HFFc6 (cell line): ENCODE data around the gene SH3PXD2A. TPM values are rescaled to one million over a fixed set of nuclear protein-coding genes. Genes with fewer than 3 reads are reported as not detected.
A peak's percentile ranks its signal among the peaks of the same experiment; 100 is the strongest.

ENCODE experiments used
- DNase-seq: peaks from one replicate; pipeline ENCODE4 v3.0.0-alpha.2; 2018
- H3K27ac Mint-ChIP-seq: 2 replicates; pipeline ENCODE4 v1.8.0; 2020; ENCODE audit warnings: mild to moderate bottlenecking, mixed read lengths
- H3K27me3 Mint-ChIP-seq: 2 replicates; pipeline ENCODE4 v1.8.0; 2021; ENCODE audit warnings: mild to moderate bottlenecking, moderate library complexity, mixed read lengths; ENCODE audit not compliant: insufficient read depth
- H3K36me3 Mint-ChIP-seq: 2 replicates; pipeline ENCODE4 v1.8.0; 2021; ENCODE audit warnings: low read depth, mixed read lengths
- H3K4me1 Mint-ChIP-seq: 2 replicates; pipeline ENCODE4 v1.8.0; 2020; ENCODE audit warnings: low read depth, mixed read lengths
- H3K4me3 Mint-ChIP-seq: 2 replicates; pipeline ENCODE4 v1.8.0; 2020; ENCODE audit warnings: mild to moderate bottlenecking, moderate library complexity, mixed read lengths
- H3K9me3 Mint-ChIP-seq: 2 replicates; pipeline ENCODE4 v1.8.0; 2020; ENCODE audit warnings: mild to moderate bottlenecking, mixed read lengths
- CTCF ChIP-seq: fragments of 200-600 bp; sonication (generic); IDR thresholded peaks from 2 replicates; pipeline ENCODE4 v1.5.0; 2021; ENCODE audit warnings: antibody characterized with exemption, mild to moderate bottlenecking
- total RNA-seq, 6 experiments: library from RNA; stranded (reverse); fragmentation: NEBNext Ultra II Directional; extraction: Animal tissue kit (Norgen Biotek cat#: 25700); gene quantifications; 2 replicates in 1 of 6; 3 replicates in 5 of 6; pipeline ENCODE4 v1.2.3, GENCODE V29; 2021

The SH3PXD2A gene
- total RNA-seq, 6 experiments from 2014 or later, result 75.5 to 113 (median 81.1) TPM

- Mint-ChIP-seq H3K27ac (no peak overlapping the region), H3K4me1 (peaks cover 17% of the 10 kb centered on the region), H3K4me3 (no peak overlapping the region), H3K27me3 (peaks cover 47% of the 10 kb centered on the region), H3K9me3 (no peaks in the 10 kb centered on the region), H3K36me3 (no peaks in the 10 kb centered on the region)
- no peak for DNase-seq
- no peak for TF ChIP-seq CTCF
Measured at GRCh38 chr10:103573205-103573487, 282.2 kb downstream of the SH3PXD2A start.

- H3K4me3 Mint-ChIP-seq, result no peak overlapping the region
- H3K36me3 Mint-ChIP-seq, result no peaks in the 10 kb centered on the region
- H3K9me3 Mint-ChIP-seq, result no peaks in the 10 kb centered on the region
- no peak for TF ChIP-seq CTCF
- peaks cover 17% of the 10 kb centered on the region for H3K4me1 Mint-ChIP-seq
- H3K27ac Mint-ChIP-seq, result no peak overlapping the region
- peaks cover 48% of the 10 kb centered on the region for H3K27me3 Mint-ChIP-seq
- peak; percentile 33 for DNase-seq
Measured at GRCh38 chr10:103572347-103573204, 282.8 kb downstream of the SH3PXD2A start.

DNA sequence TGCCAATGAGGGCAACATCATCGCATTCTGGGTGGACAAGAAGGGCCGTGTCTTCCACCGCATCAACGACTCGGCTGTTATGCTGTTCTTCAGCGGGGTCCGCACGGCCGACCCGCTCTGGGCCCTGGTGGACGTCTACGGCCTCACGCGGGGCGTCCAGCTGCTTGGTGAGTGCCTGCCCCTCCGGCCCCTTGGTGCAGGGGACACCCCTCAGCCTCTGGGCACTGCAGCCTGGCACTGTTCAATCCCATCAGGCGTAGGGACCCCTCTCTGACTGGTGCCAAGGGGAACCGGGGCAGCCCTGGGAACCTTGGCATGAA, 283.8 kb downstream of the SH3PXD2A start:
- no peak overlapping the region for H3K4me3 Mint-ChIP-seq
- H3K27ac Mint-ChIP-seq, result no peak overlapping the region
- no peaks in the 10 kb centered on the region for H3K9me3 Mint-ChIP-seq
- H3K36me3 Mint-ChIP-seq, result no peaks in the 10 kb centered on the region
- no peak for TF ChIP-seq CTCF
- H3K27me3 Mint-ChIP-seq, result peaks cover 45% of the 10 kb centered on the region
- peaks cover 17% of the 10 kb centered on the region for H3K4me1 Mint-ChIP-seq
- DNase-seq, result no peak

DNA sequence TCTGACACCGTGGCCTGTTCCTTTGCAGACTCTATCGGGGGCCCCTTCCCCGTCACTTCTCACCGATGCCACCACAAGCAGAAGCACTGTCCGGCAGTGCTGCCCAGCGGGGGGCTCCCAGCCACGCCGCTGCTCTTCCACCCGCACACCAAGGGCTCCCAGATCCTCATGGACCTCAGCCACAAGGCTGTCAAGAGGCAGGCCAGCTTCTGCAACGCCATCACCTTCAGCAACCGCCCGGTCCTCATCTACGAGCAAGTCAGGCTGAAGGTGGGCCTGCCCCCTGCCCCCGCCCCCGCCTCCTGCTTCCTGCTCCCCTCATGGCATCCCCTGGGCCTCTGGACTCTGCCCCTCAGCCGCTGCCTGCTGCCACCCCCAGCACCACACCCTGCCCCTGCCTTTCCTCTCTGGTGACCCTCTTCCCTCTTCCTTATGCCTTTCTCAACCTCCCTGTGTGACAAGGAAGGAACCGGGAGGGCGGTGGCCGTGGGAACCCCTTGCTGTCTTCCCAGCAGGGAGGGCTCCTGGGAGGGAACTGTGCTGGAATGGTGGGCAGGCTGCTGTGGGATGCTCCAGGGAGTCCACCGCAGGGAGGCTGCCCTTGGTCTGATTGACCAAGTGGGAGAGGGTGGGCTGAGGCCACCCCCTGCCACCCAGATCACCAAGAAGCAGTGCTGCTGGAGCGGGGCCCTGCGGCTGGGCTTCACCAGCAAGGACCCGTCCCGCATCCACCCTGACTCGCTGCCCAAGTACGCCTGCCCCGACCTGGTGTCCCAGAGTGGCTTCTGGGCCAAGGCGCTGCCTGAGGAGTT, 284.3 kb downstream of the SH3PXD2A start:
- H3K36me3 Mint-ChIP-seq, result no peaks in the 10 kb centered on the region
- DNase-seq, result no peak
- H3K27ac Mint-ChIP-seq, result no peak overlapping the region
- H3K4me3 Mint-ChIP-seq, result no peak overlapping the region
- no peaks in the 10 kb centered on the region for H3K9me3 Mint-ChIP-seq
- H3K4me1 Mint-ChIP-seq, result peaks cover 17% of the 10 kb centered on the region
- peaks cover 46% of the 10 kb centered on the region for H3K27me3 Mint-ChIP-seq
- no peak for TF ChIP-seq CTCF

- Mint-ChIP-seq H3K9me3 (no peaks in the 10 kb centered on the region), H3K27me3 (peaks cover 45% of the 10 kb centered on the region), H3K27ac (no peak overlapping the region), H3K4me1 (peaks cover 8% of the 10 kb centered on the region), H3K36me3 (no peaks in the 10 kb centered on the region), H3K4me3 (no peak overlapping the region)
- TF ChIP-seq CTCF, result no peak
- DNase-seq, result no peak
Measured at GRCh38 chr10:103569896-103570295, 285.5 kb downstream of the SH3PXD2A start.
